Medulla oblongata (tissue), 1 donor: ENCODE data around the gene RCOR1.

ENCODE experiments used
- DNase-seq: peaks from one replicate; pipeline ENCODE4 v3.0.0-alpha.2; 2015; ENCODE audit errors: extremely low spot score

The RCOR1 gene

GRCh38 chr14:102723650-102724049 lies 131.2 kb downstream of the RCOR1 start:
- peak; percentile 68 for DNase-seq

DNA sequence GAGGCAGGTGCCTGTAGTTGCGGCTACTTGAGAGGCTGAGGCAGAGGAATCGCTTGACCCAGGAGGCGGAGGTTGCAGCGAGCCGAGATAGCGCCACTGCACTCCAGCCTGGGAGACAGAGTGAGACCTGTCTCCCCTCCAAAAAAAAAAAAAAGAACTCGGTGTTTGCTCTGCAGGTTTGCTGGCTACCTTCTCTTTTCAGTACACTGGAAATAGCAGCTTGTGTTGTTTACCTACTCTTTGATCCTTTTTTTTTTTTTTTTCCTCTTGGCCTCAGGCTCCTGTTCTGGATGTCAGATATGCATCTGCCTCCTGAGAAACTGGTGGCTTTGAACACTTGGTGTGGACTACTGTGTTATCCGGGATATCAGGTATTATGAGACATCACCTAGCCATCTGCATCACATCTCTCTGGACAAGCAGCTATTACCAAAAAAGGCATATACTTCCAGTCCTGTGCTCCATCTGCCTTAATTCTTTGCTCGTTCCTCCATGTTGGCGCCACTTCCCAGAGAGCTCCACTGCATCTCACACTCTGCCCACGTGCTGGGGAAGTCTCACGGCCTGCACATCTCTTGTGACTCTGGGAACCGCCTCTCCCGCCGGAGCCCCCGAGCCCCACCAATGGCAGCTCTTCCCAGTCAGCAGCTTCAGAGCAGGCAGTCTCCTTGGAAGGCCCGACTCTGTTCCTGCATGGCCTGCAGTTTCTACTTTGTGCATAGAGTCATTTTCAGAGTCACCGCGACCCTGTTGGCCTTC lies 133.9 kb downstream of the RCOR1 start:
- no peak for DNase-seq

DNA sequence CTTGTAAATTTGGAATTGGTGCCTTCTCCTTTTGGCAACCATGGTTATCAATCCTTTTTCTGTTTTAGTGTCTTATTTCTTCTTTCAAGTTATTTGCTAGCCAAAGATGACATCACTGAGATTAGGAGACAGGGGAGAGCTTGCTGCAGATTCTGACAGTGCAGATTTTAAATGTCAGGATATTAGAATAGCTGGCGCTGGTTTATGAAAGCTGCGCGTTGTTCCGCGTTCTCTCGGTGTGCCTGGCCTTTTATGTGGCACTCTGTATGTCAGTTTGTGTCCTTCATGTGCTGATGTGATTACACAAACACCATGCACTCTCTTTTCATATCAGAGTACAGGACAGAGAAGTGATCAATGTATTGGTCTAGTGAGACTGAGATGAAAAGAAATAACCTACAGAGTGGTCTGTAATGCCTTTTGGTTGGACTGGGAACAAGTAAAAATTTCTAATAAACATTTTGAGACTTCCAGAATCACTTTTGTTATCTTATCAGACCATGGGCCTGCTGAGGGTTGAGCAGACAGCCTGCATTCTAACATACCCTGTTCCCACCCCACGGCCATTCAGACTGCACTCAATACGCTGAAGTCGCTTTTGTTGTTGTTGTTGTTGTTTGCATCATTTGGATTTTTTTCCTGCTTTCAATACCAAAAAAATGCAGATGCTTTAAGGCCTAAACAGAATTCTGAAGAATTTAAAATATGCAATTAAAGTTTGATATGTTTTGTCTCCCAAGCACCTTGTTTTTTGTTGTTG lies 135.1 kb downstream of the RCOR1 start:
- DNase-seq, result no peak

DNA sequence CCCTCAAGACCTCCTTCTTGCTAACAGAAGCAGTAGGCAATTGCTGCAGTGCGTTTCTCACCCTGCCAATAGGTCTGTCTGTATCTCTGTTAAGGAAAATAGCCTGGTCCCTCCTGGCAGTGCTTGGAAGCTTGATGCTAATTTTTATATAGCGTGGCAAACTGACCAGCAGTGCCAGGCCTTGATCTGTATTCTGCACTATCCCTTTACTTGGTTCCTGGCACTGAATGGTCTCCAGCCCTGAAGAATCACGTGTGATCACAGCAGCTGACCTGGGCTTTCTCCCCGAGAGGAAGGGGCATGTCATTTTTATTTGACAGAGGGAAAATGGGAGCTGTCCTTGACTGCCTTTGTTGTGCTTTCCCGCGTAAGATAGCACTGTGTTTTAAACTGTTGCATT lies 136.1 kb downstream of the RCOR1 start:
- peak; percentile 84 for DNase-seq

GRCh38 chr14:102729268-102729667 lies 136.8 kb downstream of the RCOR1 start:
- DNase-seq, result peak; percentile 51

DNA sequence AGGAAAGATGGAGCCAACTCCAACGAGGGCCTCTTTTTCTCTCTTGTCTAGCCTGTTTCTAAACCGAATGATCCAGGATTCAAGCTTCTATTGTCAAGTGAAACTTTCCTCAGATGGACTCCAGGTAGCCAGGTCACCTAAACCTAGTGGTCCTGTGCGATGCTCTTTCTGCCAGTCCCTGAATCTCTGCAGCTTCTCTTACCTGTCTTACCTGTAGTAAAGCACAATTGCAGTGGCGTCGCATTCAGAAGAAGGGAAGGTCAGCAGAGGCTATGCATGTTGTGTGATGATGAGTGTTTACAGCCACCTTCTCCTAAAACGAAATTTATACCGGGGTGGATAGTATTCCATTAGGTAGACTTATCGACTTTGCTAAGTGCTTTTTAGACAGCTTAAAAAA lies 137.4 kb downstream of the RCOR1 start:
- DNase-seq, result no peak

- no peak for DNase-seq
Observed at GRCh38 chr14:102731101-102731870, 138.8 kb downstream of the RCOR1 start.

- no peak for DNase-seq
Observed at GRCh38 chr14:102731871-102732800, 139.7 kb downstream of the RCOR1 start.

DNA sequence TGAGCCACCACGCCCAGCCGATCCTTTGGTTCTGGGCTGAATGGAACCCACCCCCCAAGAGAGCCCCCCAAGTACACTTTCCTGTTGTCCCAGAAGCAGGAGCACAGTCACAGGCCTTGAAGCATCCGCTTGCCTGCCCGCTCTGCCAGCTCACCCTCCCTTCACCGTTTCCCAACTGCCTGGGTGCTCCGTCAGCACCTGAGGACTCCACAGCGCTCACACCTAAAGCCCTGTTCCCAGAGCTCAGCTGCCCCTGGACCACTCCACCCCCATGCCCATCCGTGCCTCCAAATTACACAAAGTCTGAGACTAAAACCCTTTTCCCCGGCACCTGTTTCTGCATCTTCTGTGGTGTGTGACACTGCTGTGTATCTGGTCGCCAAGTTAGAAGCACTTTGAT lies 140.5 kb downstream of the RCOR1 start:
- no peak for DNase-seq

GRCh38 chr14:102733326-102733725 lies 140.9 kb downstream of the RCOR1 start:
- no peak for DNase-seq

DNA sequence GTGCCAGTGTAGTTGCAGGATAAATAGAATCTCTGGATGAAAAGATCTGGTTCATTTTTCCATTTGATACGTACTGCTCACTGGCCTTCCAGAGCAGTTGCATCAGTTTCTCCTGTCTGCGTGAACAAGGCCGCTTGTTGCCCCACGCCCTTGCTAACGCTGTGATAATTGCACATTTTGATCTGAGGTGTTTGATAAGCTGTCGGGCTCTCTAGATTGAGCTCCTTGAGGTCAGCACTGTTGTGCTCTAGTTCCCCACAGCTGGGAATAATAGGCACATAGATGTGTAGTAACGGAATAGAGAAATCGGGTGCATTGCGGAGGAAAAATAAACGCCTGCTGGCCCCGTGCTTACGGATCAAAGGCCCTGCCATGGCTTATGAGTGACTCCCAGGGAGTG lies 142.0 kb downstream of the RCOR1 start:
- DNase-seq, result no peak

DNA sequence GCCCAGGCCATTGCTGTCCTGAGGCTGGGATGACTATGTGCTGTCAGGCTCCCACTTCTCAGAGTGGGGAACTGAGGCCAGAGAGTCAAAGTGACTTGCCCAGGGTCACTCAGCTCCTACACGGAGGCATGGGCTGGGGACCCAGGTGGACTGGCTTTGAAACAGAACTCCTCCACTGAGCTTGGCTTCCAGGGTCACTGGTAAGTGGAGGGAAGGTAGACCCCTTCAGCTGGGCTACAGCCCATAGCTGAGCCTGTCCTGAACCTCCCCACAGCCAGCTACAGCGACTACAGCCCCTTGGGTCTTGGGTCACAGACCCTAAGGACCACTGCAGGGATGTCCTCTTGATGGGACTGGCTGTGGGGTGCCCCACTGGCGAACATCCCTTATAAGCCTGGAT lies 144.5 kb downstream of the RCOR1 start:
- no peak for DNase-seq

DNA sequence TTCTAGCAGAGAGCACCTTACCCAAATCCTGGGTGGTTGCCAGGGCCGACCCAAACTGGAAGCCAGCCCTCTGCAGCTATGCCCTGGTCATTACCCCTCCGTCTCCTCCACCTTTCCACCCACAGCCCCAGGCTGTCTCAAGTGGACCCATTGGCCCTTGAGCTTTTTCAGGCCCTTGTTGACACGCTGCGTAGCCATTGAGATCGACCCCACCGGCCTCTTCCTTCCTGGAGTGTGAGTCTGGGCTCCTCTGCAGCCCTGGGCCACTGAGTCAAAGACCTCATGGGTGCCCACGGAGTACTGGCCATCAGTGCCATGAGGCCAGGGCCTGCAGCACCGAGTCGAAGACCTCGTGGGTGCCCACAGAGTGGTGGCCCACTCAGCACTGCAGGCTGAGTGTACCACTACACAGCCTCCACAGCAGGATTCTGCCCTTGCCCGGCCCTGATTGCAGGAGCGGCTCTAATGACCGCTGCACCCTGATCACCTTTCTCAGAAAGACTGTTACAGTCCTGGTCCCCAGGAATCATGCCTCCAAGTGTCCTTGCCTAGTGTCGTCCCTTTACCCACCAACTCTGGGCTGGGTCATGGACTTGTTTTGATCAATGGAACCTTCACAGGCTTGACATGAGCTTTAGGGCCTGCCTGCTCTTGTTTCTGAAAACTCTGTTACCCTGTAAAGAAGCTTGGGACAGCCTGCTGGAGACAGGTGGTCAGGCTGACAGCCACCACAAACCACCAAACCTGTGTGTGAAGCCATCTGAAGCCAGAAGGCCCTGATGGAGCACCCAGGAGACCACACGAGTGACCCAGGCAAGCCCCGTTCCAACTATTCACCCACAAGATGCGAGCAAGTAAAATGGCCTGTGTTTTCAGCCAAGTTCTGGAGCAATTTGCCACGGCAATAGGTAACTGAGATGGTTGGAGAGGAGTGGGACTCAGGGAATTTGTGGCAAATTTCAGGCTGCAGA lies 145.2 kb downstream of the RCOR1 start:
- DNase-seq, result no peak

DNA sequence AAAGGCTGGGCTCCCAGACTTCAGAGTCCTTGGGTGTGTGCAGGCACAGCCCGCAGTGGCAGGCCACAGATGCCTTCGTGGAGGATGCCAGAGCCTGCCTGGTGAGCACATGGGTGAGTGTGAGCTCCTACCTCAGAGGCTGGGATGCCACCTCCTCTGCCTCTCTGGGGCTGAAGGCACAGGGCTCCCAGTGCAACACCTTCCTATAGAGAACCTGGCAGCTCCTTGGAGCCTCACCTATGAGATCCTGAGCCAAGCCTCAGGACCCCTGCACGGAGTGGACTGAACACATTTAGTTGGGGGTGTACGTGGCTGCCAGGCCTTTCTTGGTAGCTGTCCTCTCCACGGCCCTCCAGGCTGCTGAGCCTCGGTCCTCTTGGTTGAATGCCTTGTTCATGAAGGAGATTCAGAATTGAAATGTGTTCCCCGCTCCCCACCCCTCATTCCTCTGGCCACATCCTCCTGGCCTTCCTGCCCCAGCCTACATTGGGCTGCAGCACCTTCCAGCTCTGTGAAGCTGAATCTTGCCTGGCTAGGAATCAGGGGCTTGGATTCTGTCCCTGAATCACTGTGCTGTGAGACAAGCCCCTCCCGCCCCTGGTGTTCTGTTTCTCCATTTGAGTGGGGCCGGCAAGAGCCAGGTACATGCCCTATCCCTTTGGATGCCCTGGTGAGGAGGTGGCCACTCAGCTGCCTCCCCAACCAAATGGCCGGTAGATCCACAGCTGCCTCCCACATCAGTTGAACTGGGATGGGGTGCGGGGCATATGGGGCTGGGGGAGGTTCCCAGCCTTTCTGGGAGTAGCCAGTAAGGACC lies 146.1 kb downstream of the RCOR1 start:
- no peak for DNase-seq

DNA sequence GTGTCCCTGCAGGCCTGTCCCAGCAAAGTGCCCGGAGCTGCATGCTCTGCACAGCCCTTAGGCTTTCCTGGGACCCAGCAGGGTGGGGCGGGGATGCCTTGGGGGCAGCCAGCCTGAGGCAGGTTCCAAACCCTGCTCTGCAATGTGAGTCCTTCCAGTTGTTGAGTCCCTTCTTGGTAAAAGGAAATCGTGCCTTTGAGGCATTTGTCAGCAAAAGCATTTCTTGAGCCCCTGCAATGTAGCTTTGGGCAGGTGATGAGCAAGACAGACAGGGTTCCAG lies 146.7 kb downstream of the RCOR1 start:
- DNase-seq, result no peak

- DNase-seq, result no peak
Observed at GRCh38 chr14:102746634-102747438, 154.4 kb downstream of the RCOR1 start.

GRCh38 chr14:102748806-102749205 lies 156.4 kb downstream of the RCOR1 start:
- DNase-seq, result no peak

GRCh38 chr14:102749393-102750305 lies 157.2 kb downstream of the RCOR1 start:
- DNase-seq, result no peak
